Measurements from ENCODE around the gene KIAA0513. TPM values are rescaled to one million over a fixed set of nuclear protein-coding genes. Genes with fewer than 3 reads are reported as not detected.

KIAA0513 gene
- total and polyA plus RNA-seq, 2 of the 13 experiments (the other 11 are each of a cell fraction or from before 2014, with no cell fraction given), result 1.8 TPM

- Histone ChIP-seq H3K27me3 (ENCODE audit: control insufficient read depth in 1 of 2, insufficient read depth in 2 of 2, low read length in 2 of 2) (peaks cover 9 to 29% of the 10 kb centered on the region in 2 experiments), H3K9me3 (ENCODE audit: low read length) (no peaks in the 10 kb centered on the region), H3K36me3 (replicated peaks in 1 of 2; ENCODE audit: control insufficient read depth in 1 of 2, insufficient read depth in 2 of 2, low read length in 2 of 2) (no peaks in the 10 kb centered on the region), H4K20me1 (ENCODE audit: insufficient read depth, low read length) (no peaks in the 10 kb centered on the region), H2AFZ (ENCODE audit: low read length) (no peak overlapping the region), H3K9ac (ENCODE audit: insufficient read depth, low read depth, low read length) (no peak overlapping the region), H3K4me2 (ENCODE audit: low read depth, low read length) (no peak overlapping the region), H3K27ac (ENCODE audit: extremely low read length, insufficient read depth, low read length) (no peak overlapping the region), H3K79me2 (ENCODE audit: insufficient read depth, low read length) (no peaks in the 10 kb centered on the region), H3K4me3 (replicated peaks in 1 of 3; ENCODE audit: insufficient read depth in 1 of 3, low read depth in 2 of 3, low read length in 3 of 3) (no peak overlapping the region), H3K4me1 (ENCODE audit: insufficient read depth, low read length) (no peaks in the 10 kb centered on the region)
- BruUV-seq (replicated peaks), result no TSS peak
- FAIRE-seq, result no peak
- TF ChIP-seq ZFP37 (CRISPR knock-in tag; IDR thresholded peaks at IDR 0.05; ENCODE audit: borderline replicate concordance) (no peak), NCOA2 (CRISPR knock-in tag; IDR thresholded peaks at IDR 0.05) (no peak), ATF5 (CRISPR knock-in tag; IDR thresholded peaks at IDR 0.05; ENCODE audit: low read depth) (no peak), SAP130 (CRISPR knock-in tag; IDR thresholded peaks at IDR 0.05; ENCODE audit: low read depth) (no peak), SKI (IDR thresholded peaks at IDR 0.05; ENCODE audit: partially characterized antibody) (no peak), NR3C1 (CRISPR knock-in tag; IDR thresholded peaks at IDR 0.05) (no peak), U2AF1 (optimal IDR thresholded peaks at IDR 0.05; ENCODE audit: low read depth, low read length) (no peak), ZNF709 (CRISPR knock-in tag; IDR thresholded peaks at IDR 0.05) (no peak), ZEB1 (IDR thresholded peaks at IDR 0.05; ENCODE audit: insufficient replicate concordance, low read depth) (no peak), EEA1 (CRISPR knock-in tag; IDR thresholded peaks at IDR 0.05; ENCODE audit: borderline replicate concordance) (no peak), PHB2 (IDR thresholded peaks at IDR 0.05; ENCODE audit: partially characterized antibody) (no peak), ZNF580 (CRISPR knock-in tag; IDR thresholded peaks at IDR 0.05; ENCODE audit: borderline replicate concordance, low read depth) (no peak)
- TF ChIP-seq, protein P1, sequence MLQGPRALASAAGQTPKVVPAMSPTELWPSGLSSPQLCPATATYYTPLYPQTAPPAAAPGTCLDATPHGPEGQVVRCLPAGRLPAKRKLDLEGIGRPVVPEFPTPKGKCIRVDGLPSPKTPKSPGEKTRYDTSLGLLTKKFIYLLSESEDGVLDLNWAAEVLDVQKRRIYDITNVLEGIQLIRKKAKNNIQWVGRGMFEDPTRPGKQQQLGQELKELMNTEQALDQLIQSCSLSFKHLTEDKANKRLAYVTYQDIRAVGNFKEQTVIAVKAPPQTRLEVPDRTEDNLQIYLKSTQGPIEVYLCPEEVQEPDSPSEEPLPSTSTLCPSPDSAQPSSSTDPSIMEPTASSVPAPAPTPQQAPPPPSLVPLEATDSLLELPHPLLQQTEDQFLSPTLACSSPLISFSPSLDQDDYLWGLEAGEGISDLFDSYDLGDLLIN (CRISPR knock-in tag; IDR thresholded peaks at IDR 0.05; ENCODE audit: borderline replicate concordance), result no peak
- TF ChIP-seq, protein P2, sequence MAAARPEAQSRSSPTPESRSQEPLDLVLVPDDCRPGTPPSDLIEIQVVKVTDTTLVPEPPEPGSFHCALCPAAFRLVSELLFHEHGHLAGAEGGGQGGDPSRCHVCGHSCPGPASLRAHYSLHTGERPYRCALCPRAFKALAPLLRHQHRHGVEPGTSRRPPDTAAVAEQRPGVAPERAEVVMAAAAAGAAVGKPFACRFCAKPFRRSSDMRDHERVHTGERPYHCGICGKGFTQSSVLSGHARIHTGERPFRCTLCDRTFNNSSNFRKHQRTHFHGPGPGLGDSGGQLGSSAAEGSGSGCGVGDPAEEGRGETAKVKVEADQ (CRISPR knock-in tag; IDR thresholded peaks at IDR 0.05; ENCODE audit: borderline replicate concordance), result no peak
- ChIA-PET CTCF (ENCODE audit: low intra/inter-chr PET ratio, low total read pairs) (no interaction called here), POLR2A (no interaction called here)
- intact Hi-C loops (cut with micrococcal nuclease; ENCODE audit: unreplicated experiment) (no loop called here), in situ Hi-C loops (cut with HindIII; ENCODE audit: extremely low pct_ligation_motif_present, low pct_unique_long_range_greater_than_20kb) (no loop called here)
- no peak; the same call in 2 of the 3 replicates for ATAC-seq
- 75% methylated on average over 12 of the region's 18 CpGs for WGBS (ENCODE audit: low lambda C conversion rate)
- DNase-seq (ENCODE audit: low spot score), result no peak
Observed at GRCh38 chr16:85067024-85067423, 39.4 kb downstream of the KIAA0513 start.

All from HepG2 (cell line).